Karpas-422 (cell line): Measurements from ENCODE around the gene NOX5. TPM values are rescaled to one million over a fixed set of nuclear protein-coding genes. Genes with fewer than 3 reads are reported as not detected.

Source experiments
- DNase-seq: peaks from one replicate; pipeline ENCODE4 v3.0.0-alpha.2; 2015
- H2AFZ ChIP-seq: fragments of 200-600 bp; sonication (generic); 2 replicates; pipeline ENCODE4 v1.6.1; 2014; ENCODE audit warnings: antibody characterized with exemption, low read length, mixed read lengths
- H3K27ac ChIP-seq: fragments of 200-600 bp; sonication (generic); 2 replicates; pipeline ENCODE4 v1.5.1; 2014; ENCODE audit warnings: mild to moderate bottlenecking, low read length, moderate library complexity
- H3K27me3 ChIP-seq: fragments of 200-600 bp; sonication (generic); 2 replicates; pipeline ENCODE4 v1.6.1; 2014; ENCODE audit warnings: low read length, mixed read lengths
- H3K36me3 ChIP-seq: fragments of 200-600 bp; sonication (generic); 2 replicates; pipeline ENCODE4 v1.6.1; 2014; ENCODE audit warnings: low read length, mixed read lengths; ENCODE audit not compliant: insufficient read depth
- H3K4me1 ChIP-seq: fragments of 200-600 bp; sonication (generic); 2 replicates; pipeline ENCODE4 v1.6.1; 2014; ENCODE audit warnings: mild to moderate bottlenecking, low read length, mixed read lengths
- H3K4me2 ChIP-seq: fragments of 200-600 bp; sonication (generic); 2 replicates; pipeline ENCODE4 v1.6.1; 2014; ENCODE audit warnings: low read length, low read depth, mild to moderate bottlenecking; ENCODE audit not compliant: poor library complexity, severe bottlenecking
- H3K4me3 ChIP-seq: fragments of 200-600 bp; sonication (generic); 2 replicates; pipeline ENCODE4 v1.5.1; 2014; ENCODE audit warnings: mild to moderate bottlenecking, antibody characterized with exemption, low read length, mixed read lengths
- H3K79me2 ChIP-seq: fragments of 200-600 bp; sonication (generic); 2 replicates; pipeline ENCODE4 v1.6.1; 2014; ENCODE audit warnings: mild to moderate bottlenecking, low read length, mixed read lengths
- H3K9ac ChIP-seq: fragments of 200-600 bp; sonication (generic); 2 replicates; pipeline ENCODE4 v1.6.0; 2014; ENCODE audit warnings: low read length
- H3K9me2 ChIP-seq: fragments of 200-600 bp; sonication (generic), shearing (Covaris generic); replicated peaks from 2 replicates; pipeline ENCODE4 v1.6.0; 2014; ENCODE audit warnings: mild to moderate bottlenecking, low read length, moderate library complexity; ENCODE audit not compliant: insufficient read depth
- H3K9me3 ChIP-seq: fragments of 300-700, 200-600 bp; sonication (generic); 2 replicates; pipeline ENCODE4 v1.6.1; 2014; ENCODE audit warnings: low read length, mixed read lengths
- H4K20me1 ChIP-seq: fragments of 200-600 bp; sonication (generic); 2 replicates; pipeline ENCODE4 v1.6.1; 2014; ENCODE audit warnings: mild to moderate bottlenecking, antibody characterized with exemption, low read length, low read depth; ENCODE audit not compliant: insufficient read depth
- total RNA-seq: library from RNA; depleted of rRNA; stranded (reverse); fragments of >200 nt; shearing (Covaris generic); gene quantifications from 2 replicates; pipeline ENCODE4 v1.2.3, GENCODE V29; 2014; ENCODE audit warnings: low replicate concordance

NOX5 gene
- total RNA-seq, 1 experiment from 2014 or later, result not detected

GRCh38 chr15:69032031-69032430, 17.5 kb downstream of the NOX5 start:
- Histone ChIP-seq H3K4me3 (no peak overlapping the region), H4K20me1 (no peaks in the 10 kb centered on the region), H3K4me1 (no peaks in the 10 kb centered on the region), H3K9me2 (no peaks in the 10 kb centered on the region), H3K27ac (no peak overlapping the region), H3K9ac (no peak overlapping the region), H3K36me3 (no peaks in the 10 kb centered on the region), H3K27me3 (no peaks in the 10 kb centered on the region), H3K4me2 (no peak overlapping the region), H3K79me2 (no peaks in the 10 kb centered on the region), H2AFZ (no peak overlapping the region), H3K9me3 (no peaks in the 10 kb centered on the region)
- DNase-seq, result no peak

GRCh38 chr15:69032703-69033373, 18.3 kb downstream of the NOX5 start:
- H3K9ac ChIP-seq, result no peak overlapping the region
- H3K4me2 ChIP-seq, result no peak overlapping the region
- H2AFZ ChIP-seq, result no peak overlapping the region
- H3K27ac ChIP-seq, result no peak overlapping the region
- H3K4me3 ChIP-seq, result no peak overlapping the region
- no peaks in the 10 kb centered on the region for H4K20me1 ChIP-seq
- no peaks in the 10 kb centered on the region for H3K9me3 ChIP-seq
- no peaks in the 10 kb centered on the region for H3K27me3 ChIP-seq
- H3K36me3 ChIP-seq, result no peaks in the 10 kb centered on the region
- no peak for DNase-seq
- no peaks in the 10 kb centered on the region for H3K79me2 ChIP-seq
- no peaks in the 10 kb centered on the region for H3K4me1 ChIP-seq
- H3K9me2 ChIP-seq, result no peaks in the 10 kb centered on the region

- Histone ChIP-seq H3K9me3 (no peaks in the 10 kb centered on the region), H3K4me1 (no peaks in the 10 kb centered on the region), H3K4me2 (no peak overlapping the region), H3K27me3 (no peaks in the 10 kb centered on the region), H3K79me2 (no peaks in the 10 kb centered on the region), H3K9ac (no peak overlapping the region), H3K27ac (no peak overlapping the region), H3K4me3 (no peak overlapping the region), H3K36me3 (no peaks in the 10 kb centered on the region), H4K20me1 (no peaks in the 10 kb centered on the region), H2AFZ (no peak overlapping the region), H3K9me2 (no peaks in the 10 kb centered on the region)
- DNase-seq, result no peak
Measured at GRCh38 chr15:69034352-69034751, 19.9 kb downstream of the NOX5 start.

- Histone ChIP-seq H3K27me3 (no peaks in the 10 kb centered on the region), H3K4me1 (no peaks in the 10 kb centered on the region), H3K9me2 (no peaks in the 10 kb centered on the region), H3K9me3 (no peaks in the 10 kb centered on the region), H3K36me3 (no peaks in the 10 kb centered on the region), H3K9ac (no peak overlapping the region), H4K20me1 (no peaks in the 10 kb centered on the region), H3K4me3 (no peak overlapping the region), H3K4me2 (no peak overlapping the region), H3K27ac (no peak overlapping the region), H2AFZ (no peak overlapping the region), H3K79me2 (no peaks in the 10 kb centered on the region)
- peak; percentile 53 for DNase-seq
Measured at GRCh38 chr15:69035205-69035917, 20.9 kb downstream of the NOX5 start.

- Histone ChIP-seq H3K4me3 (no peak overlapping the region), H3K9me3 (no peaks in the 10 kb centered on the region), H3K36me3 (no peaks in the 10 kb centered on the region), H3K4me1 (no peaks in the 10 kb centered on the region), H2AFZ (no peak overlapping the region), H3K9ac (no peak overlapping the region), H3K27ac (no peak overlapping the region), H3K9me2 (no peaks in the 10 kb centered on the region), H4K20me1 (no peaks in the 10 kb centered on the region), H3K4me2 (no peak overlapping the region), H3K79me2 (no peaks in the 10 kb centered on the region), H3K27me3 (no peaks in the 10 kb centered on the region)
- no peak for DNase-seq
Measured at GRCh38 chr15:69035918-69036258, 21.4 kb downstream of the NOX5 start.

- Histone ChIP-seq H4K20me1 (no peaks in the 10 kb centered on the region), H3K36me3 (no peaks in the 10 kb centered on the region)
Measured at GRCh38 chr15:69036826-69037225, 22.3 kb downstream of the NOX5 start.

GRCh38 chr15:69037482-69037881, 23.0 kb downstream of the NOX5 start:
- DNase-seq, result no peak
- Histone ChIP-seq H3K9me3 (no peaks in the 10 kb centered on the region), H3K79me2 (no peaks in the 10 kb centered on the region), H3K4me1 (no peaks in the 10 kb centered on the region), H2AFZ (no peak overlapping the region), H3K4me3 (no peak overlapping the region), H3K9me2 (no peaks in the 10 kb centered on the region), H3K36me3 (no peaks in the 10 kb centered on the region), H3K4me2 (no peak overlapping the region), H3K9ac (no peak overlapping the region), H3K27me3 (no peaks in the 10 kb centered on the region), H3K27ac (no peak overlapping the region), H4K20me1 (no peaks in the 10 kb centered on the region)

More at GRCh38 chr15:69036826-69037225, 22.3 kb downstream of the NOX5 start:
- no peaks in the 10 kb centered on the region for H3K9me2 ChIP-seq
- no peaks in the 10 kb centered on the region for H3K4me1 ChIP-seq
- no peak overlapping the region for H2AFZ ChIP-seq
- no peaks in the 10 kb centered on the region for H3K27me3 ChIP-seq
- no peaks in the 10 kb centered on the region for H3K79me2 ChIP-seq
- no peak overlapping the region for H3K4me3 ChIP-seq
- H3K9me3 ChIP-seq, result no peaks in the 10 kb centered on the region
- no peak for DNase-seq
- no peak overlapping the region for H3K27ac ChIP-seq
- no peak overlapping the region for H3K9ac ChIP-seq
- H3K4me2 ChIP-seq, result no peak overlapping the region

GRCh38 chr15:69037977-69038376, 23.5 kb downstream of the NOX5 start:
- Histone ChIP-seq H3K27ac (no peak overlapping the region), H3K27me3 (no peaks in the 10 kb centered on the region), H3K36me3 (no peaks in the 10 kb centered on the region), H3K4me1 (no peaks in the 10 kb centered on the region), H2AFZ (no peak overlapping the region), H4K20me1 (no peaks in the 10 kb centered on the region), H3K9me3 (no peaks in the 10 kb centered on the region), H3K79me2 (no peaks in the 10 kb centered on the region), H3K4me2 (no peak overlapping the region), H3K9me2 (no peaks in the 10 kb centered on the region), H3K4me3 (no peak overlapping the region), H3K9ac (no peak overlapping the region)
- no peak for DNase-seq
